SK-MEL-5 (cell line): Measurements from ENCODE around the gene MED15. TPM values are rescaled to one million over a fixed set of nuclear protein-coding genes. Genes with fewer than 3 reads are reported as not detected.

Experiments used
- DNase-seq: peaks from one replicate; pipeline ENCODE4 v3.0.0-alpha.2; 2016; ENCODE audit warnings: low read depth, low spot score
- in situ Hi-C: cut with HindIII; loops from 2 replicates; pipeline ENCODE4 v1.10.0; 2016; ENCODE audit warnings: low sequenced_read_pairs, high pct_unique_total_duplicates, low pct_unique_long_range_greater_than_20kb
- total RNA-seq: library from RNA; depleted of rRNA; stranded (reverse); fragments of >200 nt; shearing (Covaris generic); gene quantifications from 2 replicates; pipeline ENCODE4 v1.2.3, GENCODE V29; 2014

Gene MED15
- total RNA-seq, 1 experiment from 2014 or later: 86.9 TPM

- DNase-seq: no peak
- in situ Hi-C loops: no loop called here
Measured at GRCh38 chr22:20559174-20559760, 51.9 kb downstream of the MED15 start.

- DNase-seq: no peak
- in situ Hi-C loops: no loop called here
Measured at GRCh38 chr22:20560716-20561115, 53.3 kb downstream of the MED15 start.

GRCh38 chr22:20561882-20562281 is 54.5 kb downstream of the MED15 start:
- in situ Hi-C loops: no loop called here
- no peak for DNase-seq

DNA sequence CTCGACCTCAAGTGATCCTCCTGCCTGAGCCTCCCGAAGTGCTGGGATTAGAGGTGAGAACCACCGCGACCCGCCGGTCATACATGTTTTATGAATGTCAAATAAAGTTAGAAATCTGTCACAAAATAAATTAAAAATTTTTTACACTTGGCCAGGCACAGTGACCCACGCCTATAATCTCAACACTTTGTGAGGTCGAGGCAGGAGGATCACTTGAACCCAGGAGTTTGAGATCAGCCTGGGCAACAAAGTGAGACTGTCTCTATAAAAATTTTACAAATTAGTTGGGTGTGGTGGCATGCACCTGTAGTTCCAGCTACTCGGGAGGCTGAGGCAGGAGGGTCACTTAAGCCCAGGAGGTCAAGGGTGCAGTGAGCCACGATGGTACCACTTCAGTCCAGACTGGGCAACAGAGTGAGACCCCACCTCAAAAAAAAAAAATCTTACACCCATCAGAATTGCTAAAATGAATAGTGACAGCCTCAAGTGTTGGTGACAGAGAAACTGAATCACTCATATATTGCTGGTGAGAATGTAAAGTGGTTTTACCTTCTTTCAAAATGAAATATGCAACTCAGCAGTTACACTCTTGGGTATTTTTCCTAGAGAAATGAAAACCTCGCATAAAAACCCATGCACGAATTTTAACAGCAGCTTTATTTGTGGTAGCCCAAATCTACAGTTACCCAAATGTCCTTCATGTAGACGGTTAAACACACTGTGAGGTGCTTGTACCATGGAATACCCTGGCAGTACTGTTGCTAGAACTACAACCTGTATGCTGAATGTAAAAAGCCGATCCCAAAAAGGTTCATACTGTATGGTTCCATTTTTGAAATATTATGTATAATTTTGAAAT is 55.4 kb downstream of the MED15 start:
- in situ Hi-C loops: no loop called here

DNA sequence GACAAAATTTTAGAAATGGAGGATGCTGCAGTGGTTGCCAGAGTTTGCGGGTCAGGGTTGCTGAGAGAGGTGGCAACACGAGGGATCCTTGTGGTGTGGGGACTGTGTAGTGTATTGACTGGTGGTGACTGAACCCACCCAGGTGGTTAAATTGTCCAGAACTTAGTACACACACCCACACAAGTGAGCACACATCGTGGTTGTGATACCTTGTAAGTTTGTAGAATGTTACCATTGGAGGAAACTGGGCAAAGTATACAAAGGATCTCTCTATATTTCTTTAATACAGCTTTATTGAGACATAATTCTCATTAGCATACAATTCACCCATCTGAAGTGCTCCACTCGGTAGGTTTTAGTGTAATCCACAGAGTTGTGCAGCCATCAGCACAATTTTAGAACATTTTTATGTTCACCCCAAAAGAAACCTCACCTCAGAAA is 56.1 kb downstream of the MED15 start:
- in situ Hi-C loops: no loop called here
- DNase-seq: no peak

More for the DNA sequence above, 55.4 kb downstream of the MED15 start:
- DNase-seq: no peak

DNA sequence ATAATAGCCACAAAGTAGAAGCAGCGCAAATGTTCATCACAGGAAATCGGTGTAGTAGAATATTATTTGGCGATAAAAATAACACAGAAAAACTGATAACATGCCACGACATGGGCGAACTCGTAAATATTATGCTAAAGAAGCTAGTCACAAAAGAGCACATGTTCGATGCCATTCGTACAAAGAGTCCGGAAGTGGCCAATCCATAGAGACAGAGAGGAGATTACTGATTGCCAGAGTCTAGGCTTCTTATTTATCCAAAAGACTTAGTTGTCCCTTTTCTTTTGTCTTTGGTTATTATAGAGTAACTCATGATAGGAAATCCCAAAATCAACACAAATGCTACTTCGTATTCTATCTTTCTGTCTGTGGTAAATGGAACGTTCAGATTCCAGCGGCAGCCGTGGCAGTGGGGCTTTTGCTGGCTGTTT is 56.5 kb downstream of the MED15 start:
- in situ Hi-C loops: no loop called here

GRCh38 chr22:20565079-20565734 is 57.8 kb downstream of the MED15 start:
- in situ Hi-C loops: no loop called here
- DNase-seq: no peak

More for the DNA sequence above, 56.5 kb downstream of the MED15 start:
- DNase-seq: no peak

GRCh38 chr22:20565761-20566160 is 58.4 kb downstream of the MED15 start:
- no peak for DNase-seq
- in situ Hi-C loops: no loop called here

- in situ Hi-C loops: no loop called here
- no peak for DNase-seq
Measured at GRCh38 chr22:20566420-20567260, 59.2 kb downstream of the MED15 start.

DNA sequence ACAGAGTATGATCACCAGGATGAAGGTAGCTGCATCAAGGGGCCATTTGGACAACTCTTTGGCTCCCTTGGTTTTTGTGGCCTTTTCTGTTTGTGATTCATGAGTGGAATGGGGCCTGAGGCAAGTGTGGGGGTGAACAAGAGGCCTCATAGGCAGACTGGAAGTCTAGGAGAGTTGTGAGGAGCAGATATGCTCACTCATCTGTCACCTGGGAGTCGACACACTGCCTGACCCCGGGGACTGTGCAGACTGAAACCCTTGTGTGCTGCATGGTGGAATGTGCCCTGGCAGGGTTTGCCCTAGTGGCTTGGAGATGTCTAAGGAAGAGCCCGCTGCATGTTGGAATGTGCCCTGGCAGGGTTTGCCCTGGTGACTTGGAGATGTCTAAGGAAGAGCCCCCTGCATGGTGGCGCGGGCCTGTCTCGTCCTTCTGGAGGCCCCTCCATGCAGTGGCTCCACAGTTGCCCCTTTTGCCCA is 60.0 kb downstream of the MED15 start:
- DNase-seq: no peak
- in situ Hi-C loops: no loop called here

DNA sequence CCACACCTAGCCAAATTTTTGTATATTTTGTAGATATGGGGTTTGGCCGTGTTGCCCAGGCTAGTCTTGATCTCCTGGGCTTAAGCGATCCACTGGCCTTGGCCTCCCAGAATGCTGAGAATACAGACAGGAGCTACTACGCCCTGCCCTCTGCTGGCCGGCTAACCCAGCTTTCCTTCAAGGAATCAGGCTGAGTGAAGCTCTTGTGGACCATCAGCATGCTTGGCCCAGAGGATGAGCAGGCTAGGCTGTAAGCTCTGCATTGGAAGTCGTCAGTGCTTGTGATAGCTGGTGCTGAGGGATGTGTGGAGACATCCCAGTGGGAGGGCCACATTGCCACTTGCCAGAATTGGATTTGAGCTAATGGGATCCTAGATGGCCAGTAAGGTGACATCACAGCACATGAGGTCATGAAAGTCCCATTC is 60.6 kb downstream of the MED15 start:
- DNase-seq: peak; percentile 61

DNA sequence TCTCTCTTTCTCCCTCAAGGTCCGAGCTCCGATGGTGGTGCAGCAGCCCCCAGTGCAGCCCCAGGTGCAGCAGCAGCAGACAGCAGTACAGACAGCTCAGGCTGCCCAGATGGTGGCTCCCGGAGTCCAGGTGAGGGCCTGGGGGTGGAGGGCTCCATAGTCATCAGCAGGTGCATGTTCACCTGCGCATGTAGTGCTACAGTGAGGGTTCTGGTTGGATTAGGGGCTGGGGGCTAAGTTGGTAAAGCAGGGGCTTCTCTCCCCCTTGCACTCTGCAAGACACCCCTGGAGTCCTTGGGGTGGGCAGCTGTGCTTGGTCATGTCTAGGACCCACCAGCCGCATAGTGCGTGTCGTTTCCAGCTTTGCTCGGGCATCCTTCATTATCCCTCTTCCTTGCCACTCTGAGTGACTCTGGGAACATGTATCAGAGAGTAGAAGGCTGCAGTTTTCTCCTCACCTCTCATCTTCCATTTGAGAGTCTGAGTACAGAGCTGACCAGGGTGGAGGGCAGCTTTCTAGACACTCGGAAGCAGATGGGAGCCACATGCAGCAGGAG is 61.2 kb downstream of the MED15 start:
- in situ Hi-C loops: no loop called here
- no peak for DNase-seq

More for the DNA sequence above, 60.6 kb downstream of the MED15 start:
- in situ Hi-C loops: no loop called here

- peak; percentile 39 for DNase-seq
- in situ Hi-C loops: no loop called here
Measured at GRCh38 chr22:20569059-20570058, 61.9 kb downstream of the MED15 start.

GRCh38 chr22:20571078-20571503 is 63.7 kb downstream of the MED15 start:
- in situ Hi-C loops: no loop called here
- no peak for DNase-seq

DNA sequence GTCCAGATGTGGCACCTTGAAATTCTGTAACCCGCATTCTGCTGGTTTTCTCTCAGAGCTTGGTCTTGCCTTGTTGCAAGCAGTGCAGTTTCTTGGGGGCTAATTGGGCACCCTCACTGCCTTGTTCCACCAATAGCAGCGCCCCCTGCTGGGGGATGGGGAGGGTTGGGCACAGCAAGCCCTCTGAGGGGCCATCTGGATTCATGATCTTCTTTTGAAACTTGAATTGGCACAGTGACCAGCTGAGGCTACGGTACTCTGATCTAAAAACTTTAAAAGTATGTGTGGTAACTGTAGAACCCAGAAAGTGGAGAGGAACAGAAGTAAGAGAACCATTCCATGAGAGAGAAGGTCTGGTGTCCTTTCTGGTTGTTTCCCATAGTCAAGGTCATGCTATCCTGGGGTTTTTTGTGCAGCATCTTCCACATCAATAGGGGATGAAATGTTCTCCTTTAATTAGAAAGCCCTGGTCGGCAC is 64.2 kb downstream of the MED15 start:
- peak; percentile 67 for DNase-seq

More for the DNA sequence above, 64.2 kb downstream of the MED15 start:
- in situ Hi-C loops: no loop called here
